H1 (cell line): Measurements from ENCODE around the gene MCAT. TPM values are rescaled to one million over a fixed set of nuclear protein-coding genes. Genes with fewer than 3 reads are reported as not detected.

Experiments used
- CTCF ChIA-PET: fragments of 300-600 bp; sonication (Branson Sonifier 250); formaldehyde crosslinking; loops from one replicate; lab custom pipeline; 2021; ENCODE audit not compliant: partially characterized antibody; lab: Charles Lee
- POLR2A ChIA-PET: fragments of 300-600 bp; sonication (Branson Sonifier 250); formaldehyde crosslinking; loops from one replicate; lab custom pipeline; 2021; ENCODE audit warnings: inconsistent platforms; ENCODE audit not compliant: partially characterized antibody; lab: Charles Lee
- DNase-seq, 2 experiments: peaks; one replicate each; pipeline versions ENCODE4 v3.0.0 to v3.0.0-alpha.2; 2010 to 2022; ENCODE audit warnings: low spot score in 2 of 2, low read depth in 1 of 2, mixed read lengths in 1 of 2
- FAIRE-seq: peaks from 2 replicates; lab custom pipeline; 2011; peaks lifted over from hg19 to GRCh38; lab: Jason Lieb, UNC
- H2AFZ ChIP-seq: 2 replicates; pipeline ENCODE4 v1.8.1; 2012; ENCODE audit warnings: low read length, inconsistent platforms
- H2AK5ac ChIP-seq: 2 replicates; pipeline ENCODE4 v1.6.1; 2013; ENCODE audit warnings: low read depth, low read length
- H2BK120ac ChIP-seq: replicated peaks from 2 replicates; pipeline ENCODE3; 2013; ENCODE audit warnings: low read depth, low read length, inconsistent platforms
- H2BK12ac ChIP-seq: 2 replicates; pipeline ENCODE4 v1.6.1; 2013; ENCODE audit warnings: low read depth, low read length
- H2BK15ac ChIP-seq: 2 replicates; pipeline ENCODE4 v1.6.1; 2013; ENCODE audit warnings: low read length
- H2BK20ac ChIP-seq: 2 replicates; pipeline ENCODE4 v1.6.1; 2013; ENCODE audit warnings: low read length
- H2BK5ac ChIP-seq: 2 replicates; pipeline ENCODE4 v1.6.1; 2013; ENCODE audit warnings: low read depth, low read length
- H3K14ac ChIP-seq: 2 replicates; pipeline ENCODE4 v1.6.1; 2013; ENCODE audit warnings: inconsistent platforms; ENCODE audit not compliant: insufficient read length
- H3K18ac ChIP-seq: 2 replicates; pipeline ENCODE4 v1.6.1; 2013; ENCODE audit warnings: low read length; ENCODE audit errors: extremely low read depth
- H3K23ac ChIP-seq: 2 replicates; pipeline ENCODE4 v1.6.1; 2013; ENCODE audit warnings: inconsistent platforms; ENCODE audit not compliant: insufficient read length
- H3K23me2 ChIP-seq: 2 replicates; pipeline ENCODE4 v1.6.1; 2013; ENCODE audit warnings: low read depth, low read length
- H3K27ac ChIP-seq: 2 replicates; pipeline ENCODE4 v1.6.1; 2011; ENCODE audit warnings: low read depth, low read length, inconsistent platforms
- H3K27me3 ChIP-seq, 4 experiments: replicated peaks in 1 of 4; 1 replicate in 1 of 4; 2 replicates in 3 of 4; pipeline versions ENCODE4 v1.6.1 to v1.8.1; 2011 to 2013; ENCODE audit warnings: low read length in 3 of 4, mild to moderate bottlenecking in 3 of 4, inconsistent platforms in 2 of 4, mixed read lengths in 2 of 4, moderate library complexity in 1 of 4; ENCODE audit not compliant: control insufficient read depth in 3 of 4, insufficient read depth in 3 of 4; ENCODE audit errors: extremely low read depth in 1 of 4
- H3K36me3 ChIP-seq, 4 experiments: 2 replicates each; pipeline versions ENCODE4 v1.6.1 to v1.8.1; 2011 to 2013; ENCODE audit warnings: mild to moderate bottlenecking in 4 of 4, low read length in 3 of 4, moderate library complexity in 2 of 4, control low read depth in 1 of 4, inconsistent platforms in 1 of 4; ENCODE audit not compliant: insufficient read depth in 4 of 4, control insufficient read depth in 2 of 4
- H3K4ac ChIP-seq: replicated peaks from 2 replicates; pipeline ENCODE3; 2013; ENCODE audit warnings: low read length, low read depth, mixed read lengths, inconsistent platforms; ENCODE audit not compliant: insufficient read length
- H3K4me1 ChIP-seq, 4 experiments: replicated peaks in 1 of 4; 1 replicate in 1 of 4; 2 replicates in 3 of 4; pipeline versions ENCODE4 v1.6.1 to v1.8.1; 2011 to 2013; ENCODE audit warnings: low read length in 3 of 4, inconsistent platforms in 2 of 4, mixed read lengths in 1 of 4; ENCODE audit not compliant: insufficient read depth in 4 of 4, control insufficient read depth in 3 of 4
- H3K4me2 ChIP-seq, 2 experiments: 2 replicates each; pipeline versions ENCODE4 v1.6.1 to v1.8.1; 2011 to 2013; ENCODE audit warnings: low read depth in 2 of 2, low read length in 2 of 2, control low read depth in 1 of 2, inconsistent platforms in 1 of 2, mild to moderate bottlenecking in 1 of 2; ENCODE audit not compliant: insufficient read depth in 1 of 2
- H3K4me3 ChIP-seq, 4 experiments: fragments of 200-600, 300-600 bp in 1 of 4; sonication (generic), shearing (Covaris generic), sonication (Bioruptor Twin) in 1 of 4; 2 replicates each; pipeline versions ENCODE4 v1.5.1 to v1.8.1; 2011 to 2016; ENCODE audit warnings: low read length in 4 of 4, low read depth in 3 of 4, control low read depth in 2 of 4, inconsistent platforms in 2 of 4, mild to moderate bottlenecking in 2 of 4, mixed read lengths in 1 of 4, moderate library complexity in 1 of 4; ENCODE audit not compliant: insufficient read depth in 2 of 4; ENCODE audit errors: extremely low read depth in 1 of 4
- H3K56ac ChIP-seq: replicated peaks from 2 replicates; pipeline ENCODE3; 2013; ENCODE audit warnings: low read depth, mild to moderate bottlenecking, mixed read lengths, low read length, inconsistent platforms; ENCODE audit not compliant: insufficient read length
- H3K79me1 ChIP-seq: 2 replicates; pipeline ENCODE4 v1.6.1; 2013; ENCODE audit warnings: low read depth, low read length, control low read depth
- H3K79me2 ChIP-seq, 2 experiments: 2 replicates each; pipeline versions ENCODE4 v1.6.1 to v1.8.1; 2012 to 2013; ENCODE audit warnings: low read length in 2 of 2, mild to moderate bottlenecking in 2 of 2, inconsistent platforms in 1 of 2; ENCODE audit not compliant: insufficient read depth in 2 of 2, control insufficient read depth in 1 of 2
- H3K9ac ChIP-seq, 4 experiments: replicated peaks in 1 of 4; 1 replicate in 1 of 4; 2 replicates in 3 of 4; pipeline versions ENCODE4 v1.6.1 to v1.8.1; 2011 to 2013; ENCODE audit warnings: low read depth in 3 of 4, low read length in 3 of 4, control low read depth in 2 of 4, mild to moderate bottlenecking in 2 of 4, moderate library complexity in 2 of 4, inconsistent platforms in 1 of 4; ENCODE audit errors: extremely low read depth in 1 of 4
- H3K9me3 ChIP-seq, 2 experiments: 2 replicates each; pipeline versions ENCODE4 v1.6.1 to v1.8.1; 2012 to 2013; ENCODE audit warnings: mild to moderate bottlenecking in 2 of 2, moderate library complexity in 2 of 2, control low read depth in 1 of 2, inconsistent platforms in 1 of 2, low read depth in 1 of 2, low read length in 1 of 2, mixed read lengths in 1 of 2; ENCODE audit not compliant: insufficient read depth in 2 of 2
- H4K20me1 ChIP-seq, 2 experiments: replicated peaks in 1 of 2; 2 replicates each; pipeline versions ENCODE3 to v1.8.1; 2011 to 2013; ENCODE audit warnings: inconsistent platforms in 2 of 2, low read length in 2 of 2, mild to moderate bottlenecking in 1 of 2; ENCODE audit not compliant: insufficient read depth in 2 of 2, control insufficient read depth in 1 of 2
- H4K5ac ChIP-seq: 2 replicates; pipeline ENCODE4 v1.6.1; 2013; ENCODE audit warnings: low read length, low read depth, mixed read lengths, inconsistent platforms; ENCODE audit not compliant: insufficient read length
- H4K8ac ChIP-seq: 2 replicates; pipeline ENCODE4 v1.8.0; 2013; ENCODE audit warnings: mild to moderate bottlenecking, moderate library complexity, low read length, inconsistent platforms; ENCODE audit not compliant: insufficient read depth; ENCODE audit errors: extremely low read depth
- H4K91ac ChIP-seq: replicated peaks from 2 replicates; pipeline ENCODE3; 2013; ENCODE audit warnings: low read length, mixed read lengths, inconsistent platforms; ENCODE audit not compliant: insufficient read length
- BRCA1 ChIP-seq: IDR thresholded peaks from 2 replicates; pipeline ENCODE4 v1.6.1; 2012; ENCODE audit warnings: low read depth, low read length, improper control_type of control experiment
- CTCF ChIP-seq, 3 experiments: IDR thresholded peaks; 1 replicate in 2 of 3; 2 replicates in 1 of 3; pipeline versions ENCODE4 v1.5.1 to v1.6.1; 2011; ENCODE audit warnings: low read length in 3 of 3, mild to moderate bottlenecking in 3 of 3, inconsistent platforms in 2 of 3, low read depth in 1 of 3, moderate library complexity in 1 of 3; ENCODE audit not compliant: insufficient read depth in 1 of 3; ENCODE audit errors: control extremely low read depth in 1 of 3
- EP300 ChIP-seq, 2 experiments: IDR thresholded peaks; 1 replicate in 1 of 2; 2 replicates in 1 of 2; pipeline ENCODE4 v1.6.1; 2011 to 2012; ENCODE audit warnings: low read depth in 2 of 2, low read length in 2 of 2, mild to moderate bottlenecking in 2 of 2, borderline replicate concordance in 1 of 2, inconsistent platforms in 1 of 2, moderate library complexity in 1 of 2
- GTF2F1 ChIP-seq: IDR thresholded peaks from 2 replicates; pipeline ENCODE4 v1.6.1; 2012; ENCODE audit warnings: low read depth, low read length, improper control_type of control experiment, borderline replicate concordance
- RXRA ChIP-seq: IDR thresholded peaks from 2 replicates; pipeline ENCODE4 v1.6.1; 2011; ENCODE audit warnings: low read depth, mild to moderate bottlenecking, low read length, moderate library complexity; ENCODE audit not compliant: insufficient read depth
- SRF ChIP-seq: IDR thresholded peaks from 2 replicates; pipeline ENCODE4 v1.6.1; 2011; ENCODE audit warnings: mild to moderate bottlenecking, low read depth, low read length, moderate library complexity
- SUZ12 ChIP-seq: fragments of 200-600 bp; sonication (generic); IDR thresholded peaks from 2 replicates; pipeline ENCODE4 v1.6.1; 2012; ENCODE audit warnings: mild to moderate bottlenecking, inconsistent platforms, low read length, moderate library complexity, mixed read lengths
- TCF12 ChIP-seq: IDR thresholded peaks from 2 replicates; pipeline ENCODE4 v1.6.1; 2011; ENCODE audit warnings: low read depth, mild to moderate bottlenecking, low read length
- YY1 ChIP-seq: IDR thresholded peaks from 2 replicates; pipeline ENCODE4 v1.6.1; 2011; ENCODE audit warnings: low read depth, mild to moderate bottlenecking, low read length
- WGBS, 2 experiments: shearing (Covaris generic) in 1 of 2; methylation state at CpG; one replicate each; pipeline versions ENCODE4 v1.1.6 to v1.1.7; 2013 to 2015; ENCODE audit warnings: low lambda C conversion rate in 2 of 2, mixed read lengths in 2 of 2, inconsistent platforms in 1 of 2, low coverage in 1 of 2, missing lambda C conversion rate in 1 of 2; ENCODE audit not compliant: insufficient replicate concordance in 2 of 2, insufficient coverage in 1 of 2, insufficient read length in 1 of 2; ENCODE audit errors: extremely low coverage in 1 of 2, missing lambda C conversion rate in 1 of 2; 5-methylcytosine and 5-hydroxymethylcytosine counted together
- polyA plus RNA-seq, 7 experiments: library from polyadenylated mRNA; depleted of rRNA in 3 of 7; stranded (reverse) in 5 of 7; unstranded in 2 of 7; fragments of >200 nt in 5 of 7; fragments of 200-250 nt in 2 of 7; gene quantifications; 1 replicate in 5 of 7; 2 replicates in 1 of 7; 4 replicates in 1 of 7; pipeline versions ENCODE4 v1.2.1 to v1.2.3, GENCODE V29; 2011 to 2013; ENCODE audit warnings: missing spikeins in 2 of 7, mixed read lengths in 2 of 7
- total RNA-seq: library from RNA; stranded (reverse); fragmentation: NEBNext Ultra II Directional; extraction: Animal tissue kit (Norgen Biotek cat#: 25700); gene quantifications from 2 replicates; pipeline ENCODE4 v1.2.1, GENCODE V29; 2021

Gene MCAT
- total and polyA plus RNA-seq, 2 of the 8 experiments (the other 6 are each of a cell fraction or from before 2014, with no cell fraction given), result 15.8 to 17.4 TPM

- H2BK15ac ChIP-seq, result no peak overlapping the region
- no peak overlapping the region for H2BK5ac ChIP-seq
- H3K79me1 ChIP-seq, result no peaks in the 10 kb centered on the region
- H2AK5ac ChIP-seq, result no peak overlapping the region
- H3K23ac ChIP-seq, result no peak overlapping the region
- H3K27ac ChIP-seq, result no peak overlapping the region
- no peak overlapping the region for H4K5ac ChIP-seq
- H3K23me2 ChIP-seq, result no peaks in the 10 kb centered on the region
- TF ChIP-seq SUZ12 (no peak), GTF2F1 (no peak), RXRA (no peak), SRF (no peak), TCF12 (no peak), EP300 (IDR thresholded peaks at IDR 0.05; ENCODE audit: borderline replicate concordance in 1 of 2, low read depth in 2 of 2, low read length in 2 of 2) (no peak), YY1 (no peak), BRCA1 (no peak), CTCF (IDR thresholded peaks at IDR 0.05; ENCODE audit: control extremely low read depth in 1 of 3, insufficient read depth in 1 of 3, low read depth in 1 of 3, low read length in 3 of 3) (no peak)
- H2BK120ac ChIP-seq, result no peak overlapping the region
- no peak overlapping the region for H3K4me3 ChIP-seq
- ChIA-PET POLR2A (interaction anchor here (1.2 kb wide), 1 partner anchor 9 kb away, joined by 4 read pairs; the partner anchor contains the start of gene TTLL12), CTCF (no interaction called here)
- H2BK12ac ChIP-seq, result no peak overlapping the region
- no peaks in the 10 kb centered on the region for H3K79me2 ChIP-seq
- FAIRE-seq (no peak), DNase-seq (no peak)
- no peak overlapping the region for H3K4me2 ChIP-seq
- peaks cover 29 to 70% (median 62%) of the 10 kb centered on the region in 4 experiments for H3K36me3 ChIP-seq
- H3K9ac ChIP-seq, result no peak overlapping the region
- H3K27me3 ChIP-seq, result no peaks in the 10 kb centered on the region
- no peak overlapping the region for H3K56ac ChIP-seq
- 86% methylated on average over 7 of the region's 7 CpGs; no CpG with 5 or more reads in 1 of the 2 experiments for WGBS, 2 experiments
- no peaks in the 10 kb centered on the region; a peak in 2 of 7 replicates for H3K4me1 ChIP-seq
- no peak overlapping the region for H4K91ac ChIP-seq
- no peak overlapping the region for H2AFZ ChIP-seq
- H4K8ac ChIP-seq, result no peak overlapping the region
- H3K4ac ChIP-seq, result no peak overlapping the region
- H2BK20ac ChIP-seq, result no peak overlapping the region
- no peak overlapping the region for H3K14ac ChIP-seq
- no peaks in the 10 kb centered on the region for H3K9me3 ChIP-seq
- peaks cover 4 to 18% of the 10 kb centered on the region in 2 experiments for H4K20me1 ChIP-seq
- H3K18ac ChIP-seq, result no peak overlapping the region
Observed at GRCh38 chr22:43177479-43177878, 34.3 kb upstream of the MCAT start.
